IPS-20b (cell line): ENCODE results near the gene CDYL.
"Not testable (repeated sequence)": the region's sequence is repeated elsewhere in the genome, so short reads cannot be mapped to it uniquely, and the experiment has no call there.

Source experiments
- H3K27ac ChIP-seq: one replicate; pipeline ENCODE4 v1.5.1; 2013; ENCODE audit warnings: low read length
- H3K27me3 ChIP-seq: 2 replicates; pipeline ENCODE4 v1.6.1; 2013; ENCODE audit warnings: mild to moderate bottlenecking, low read length, inconsistent platforms; ENCODE audit not compliant: insufficient read depth
- H3K36me3 ChIP-seq: 2 replicates; pipeline ENCODE4 v1.6.1; 2013; ENCODE audit warnings: low read depth, mild to moderate bottlenecking, inconsistent platforms, low read length, moderate library complexity; ENCODE audit not compliant: insufficient read depth
- H3K4me1 ChIP-seq: 2 replicates; pipeline ENCODE4 v1.6.1; 2013; ENCODE audit warnings: mild to moderate bottlenecking, control low read depth, inconsistent platforms, low read length, moderate library complexity; ENCODE audit not compliant: insufficient read depth
- H3K4me3 ChIP-seq: 2 replicates; pipeline ENCODE4 v1.5.1; 2013; ENCODE audit warnings: mild to moderate bottlenecking, low read length, inconsistent platforms
- H3K9ac ChIP-seq: 2 replicates; pipeline ENCODE4 v1.6.1; 2013; ENCODE audit warnings: low read depth, mild to moderate bottlenecking, inconsistent platforms, low read length, moderate library complexity
- H3K9me3 ChIP-seq: 2 replicates; pipeline ENCODE4 v1.6.1; 2013; ENCODE audit warnings: mild to moderate bottlenecking, low read depth, low read length, inconsistent platforms; ENCODE audit not compliant: insufficient read depth

Gene CDYL

GRCh38 chr6:4819706-4820283 is 43.6 kb downstream of the CDYL start:
- peaks cover 10% of the 10 kb centered on the region; the same call in 1 of the 2 replicates for H3K4me1 ChIP-seq
- no peak overlapping the region for H3K27ac ChIP-seq
- no peak overlapping the region for H3K9ac ChIP-seq
- H3K27me3 ChIP-seq, result no peaks in the 10 kb centered on the region
- H3K36me3 ChIP-seq, result no peaks in the 10 kb centered on the region
- no peak overlapping the region for H3K4me3 ChIP-seq
- H3K9me3 ChIP-seq, result no peaks in the 10 kb centered on the region

GRCh38 chr6:4820704-4821276 is 44.6 kb downstream of the CDYL start:
- H3K4me3 ChIP-seq, result no peak overlapping the region
- no peak overlapping the region for H3K9ac ChIP-seq
- H3K27ac ChIP-seq, result no peak overlapping the region
- no peaks in the 10 kb centered on the region for H3K36me3 ChIP-seq
- H3K9me3 ChIP-seq, result no peaks in the 10 kb centered on the region
- H3K27me3 ChIP-seq, result no peaks in the 10 kb centered on the region
- peaks cover 10% of the 10 kb centered on the region; the same call in 1 of the 2 replicates for H3K4me1 ChIP-seq

GRCh38 chr6:4822476-4822875 is 46.3 kb downstream of the CDYL start:
- peaks cover 4% of the 10 kb centered on the region; the same call in 1 of the 2 replicates for H3K9me3 ChIP-seq
- no peaks in the 10 kb centered on the region for H3K36me3 ChIP-seq
- H3K27ac ChIP-seq, result no peak overlapping the region
- H3K9ac ChIP-seq, result no peak overlapping the region
- H3K27me3 ChIP-seq, result no peaks in the 10 kb centered on the region
- H3K4me1 ChIP-seq, result peaks cover 6% of the 10 kb centered on the region
- H3K4me3 ChIP-seq, result no peak overlapping the region

- H3K9me3 ChIP-seq, result peaks cover 24% of the 10 kb centered on the region
- H3K27ac ChIP-seq, result no peak overlapping the region
- no peak overlapping the region for H3K4me3 ChIP-seq
- no peaks in the 10 kb centered on the region; the same call in 1 of the 2 replicates for H3K4me1 ChIP-seq
- no peaks in the 10 kb centered on the region for H3K27me3 ChIP-seq
- H3K9ac ChIP-seq, result no peak overlapping the region
- no peaks in the 10 kb centered on the region for H3K36me3 ChIP-seq
These were observed 52.0 kb downstream of the CDYL start for GRCh38 chr6:4828187-4828698.

GRCh38 chr6:4829089-4829488 is 52.9 kb downstream of the CDYL start:
- Histone ChIP-seq H3K27me3 (no peaks in the 10 kb centered on the region), H3K27ac (no peak overlapping the region), H3K4me3 (no peak overlapping the region), H3K9ac (no peak overlapping the region), H3K9me3 (peaks cover 24% of the 10 kb centered on the region), H3K4me1 (no peaks in the 10 kb centered on the region; the same call in 1 of the 2 replicates), H3K36me3 (no peaks in the 10 kb centered on the region)

GRCh38 chr6:4835540-4835939 is 59.3 kb downstream of the CDYL start:
- H3K27ac ChIP-seq, H3K27me3 ChIP-seq, H3K4me1 ChIP-seq, H3K9me3 ChIP-seq, H3K36me3 ChIP-seq, H3K9ac ChIP-seq, H3K4me3 ChIP-seq: not testable (repeated sequence)

- H3K36me3 ChIP-seq, result peaks cover 3% of the 10 kb centered on the region; the same call in 1 of the 2 replicates
- no peaks in the 10 kb centered on the region for H3K27me3 ChIP-seq
- H3K9ac ChIP-seq, result no peak overlapping the region
- H3K4me3 ChIP-seq, result no peak overlapping the region
- H3K4me1 ChIP-seq, result no peaks in the 10 kb centered on the region; the same call in 1 of the 2 replicates
- H3K9me3 ChIP-seq, result peaks cover 4% of the 10 kb centered on the region; the same call in 1 of the 2 replicates
- H3K27ac ChIP-seq, result no peak overlapping the region
These were observed 64.0 kb downstream of the CDYL start for GRCh38 chr6:4840169-4840568.

GRCh38 chr6:4844108-4844507 is 67.9 kb downstream of the CDYL start:
- Histone ChIP-seq H3K27me3 (no peaks in the 10 kb centered on the region), H3K4me1 (peaks cover 4% of the 10 kb centered on the region; the same call in 1 of the 2 replicates), H3K4me3 (no peak overlapping the region), H3K27ac (no peak overlapping the region), H3K36me3 (no peaks in the 10 kb centered on the region), H3K9ac (no peak overlapping the region), H3K9me3 (no peaks in the 10 kb centered on the region)

- H3K9me3 ChIP-seq, result no peaks in the 10 kb centered on the region
- H3K36me3 ChIP-seq, result no peaks in the 10 kb centered on the region
- H3K4me1 ChIP-seq, result peaks cover 4% of the 10 kb centered on the region; the same call in 1 of the 2 replicates
- H3K27ac ChIP-seq, result no peak overlapping the region
- no peak overlapping the region for H3K9ac ChIP-seq
- H3K4me3 ChIP-seq, result no peak overlapping the region
- no peaks in the 10 kb centered on the region for H3K27me3 ChIP-seq
These were observed 70.2 kb downstream of the CDYL start for GRCh38 chr6:4846387-4846786.

GRCh38 chr6:4848382-4849068 is 72.3 kb downstream of the CDYL start:
- no peaks in the 10 kb centered on the region for H3K27me3 ChIP-seq

GRCh38 chr6:4849226-4850022 is 73.2 kb downstream of the CDYL start:
- H3K9me3 ChIP-seq, result no peaks in the 10 kb centered on the region
- peaks cover 7% of the 10 kb centered on the region; the same call in 1 of the 2 replicates for H3K4me1 ChIP-seq
- no peak overlapping the region for H3K9ac ChIP-seq
- H3K4me3 ChIP-seq, result no peak overlapping the region
- H3K27ac ChIP-seq, result no peak overlapping the region
- no peaks in the 10 kb centered on the region for H3K36me3 ChIP-seq
- H3K27me3 ChIP-seq, result no peaks in the 10 kb centered on the region

More at GRCh38 chr6:4848382-4849068, 72.3 kb downstream of the CDYL start:
- H3K9ac ChIP-seq, result no peak overlapping the region
- no peak overlapping the region for H3K27ac ChIP-seq
- H3K36me3 ChIP-seq, result no peaks in the 10 kb centered on the region
- no peak overlapping the region for H3K4me3 ChIP-seq
- H3K4me1 ChIP-seq, result peaks cover 7% of the 10 kb centered on the region; the same call in 1 of the 2 replicates
- H3K9me3 ChIP-seq, result no peaks in the 10 kb centered on the region
